ENCODE results near the gene HTN3. TPM values are rescaled to one million over a fixed set of nuclear protein-coding genes. Genes with fewer than 3 reads are reported as not detected.
"Not testable (repeated sequence)": the region's sequence is repeated elsewhere in the genome, so short reads cannot be mapped to it uniquely, and the experiment has no call there.

The HTN3 gene
- total and polyA plus RNA-seq, 7 donors = not detected

DNA sequence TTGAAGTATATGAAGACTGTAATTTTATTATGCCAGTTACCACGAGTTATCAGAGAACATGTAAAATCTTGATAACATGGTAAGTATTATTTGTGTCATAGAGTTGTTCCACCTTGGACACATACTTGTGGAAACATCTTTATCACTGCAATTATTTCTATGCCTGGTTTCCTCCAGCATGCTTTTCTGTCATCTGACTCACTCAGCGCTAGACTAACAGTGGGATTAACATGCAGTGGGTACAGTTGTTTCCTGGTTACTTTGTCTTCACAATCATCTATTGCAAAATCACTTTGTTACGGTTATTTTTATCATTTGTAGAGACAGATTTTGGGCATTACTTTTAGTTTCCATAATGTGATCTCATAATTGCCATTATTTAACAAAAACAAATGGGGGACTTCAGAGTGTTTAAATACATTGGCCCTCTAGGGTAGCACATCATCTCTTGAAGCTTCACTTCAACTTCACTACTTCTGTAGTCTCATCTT, 32.7 kb upstream of the HTN3 start, which contains the start of gene STATH:
STATH (plus strand) TSS at position 441 of the 491 bp plus-strand sequence. CDS start 2,472 bp downstream, outside the sequence.
- DNase-seq (no peak), ATAC-seq (no peak)
- no peaks in the 10 kb centered on the region for H3K9me3 ChIP-seq
- H3K27ac ChIP-seq = no peak within 1 kb of the TSS
- no peaks in the 10 kb centered on the region for H3K27me3 ChIP-seq (ENCODE audit: insufficient read depth in 3 of 3, low read length in 2 of 3)
- H3K4me1 ChIP-seq = no peaks in the 10 kb centered on the region
- no peak for TF ChIP-seq CTCF (IDR thresholded peaks at IDR 0.05)
- no peaks in the 10 kb centered on the region for H3K36me3 ChIP-seq (ENCODE audit: insufficient read depth in 1 of 2, low read depth in 1 of 2)
- 62 to 83% (median 76%) methylated on average over 3 of the region's 3 CpGs for WGBS, 3 donors
- H3K4me3 ChIP-seq = no peak within 1 kb of the TSS
- intact Hi-C loops (cut with DNase I) = no loop called here

DNA sequence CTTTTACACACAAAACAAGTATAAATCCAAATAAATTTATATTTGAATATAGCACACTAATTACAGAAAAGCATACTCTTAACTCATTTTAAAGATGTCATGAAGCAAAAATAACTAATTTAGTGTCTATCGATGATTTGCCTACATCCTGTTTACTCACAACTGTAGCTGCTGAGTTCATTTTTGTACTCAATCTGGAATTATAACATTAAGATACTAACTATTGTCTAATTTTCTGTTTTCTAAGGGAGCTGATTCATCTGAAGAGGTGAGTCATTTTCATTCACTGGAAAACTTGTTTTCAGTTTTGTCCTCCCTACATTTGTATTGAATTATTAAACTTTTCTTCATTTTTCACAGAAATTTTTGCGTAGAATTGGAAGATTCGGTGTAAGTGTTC, 28.8 kb upstream of the HTN3 start:
- TF ChIP-seq CTCF (IDR thresholded peaks at IDR 0.05) = no peak

GRCh38 chr4:70000711-70001110, 27.5 kb upstream of the HTN3 start:
- no peak for TF ChIP-seq CTCF (IDR thresholded peaks at IDR 0.05)
- DNase-seq (no peak), ATAC-seq (no peak)
- intact Hi-C loops (cut with DNase I) = no loop called here
- H3K27ac ChIP-seq = no peak overlapping the region
- H3K36me3 ChIP-seq (ENCODE audit: insufficient read depth in 1 of 2, low read depth in 1 of 2) = no peaks in the 10 kb centered on the region
- 77 to 83% (median 81%) methylated on average over 1 of the region's 1 CpG for whole genome bisulfite sequencing, 3 donors
- H3K4me1 ChIP-seq = no peaks in the 10 kb centered on the region
- no peak overlapping the region for H3K4me3 ChIP-seq
- H3K27me3 ChIP-seq (ENCODE audit: insufficient read depth in 3 of 3, low read length in 2 of 3) = no peaks in the 10 kb centered on the region
- no peaks in the 10 kb centered on the region for H3K9me3 ChIP-seq

More for the DNA sequence above, 28.8 kb upstream of the HTN3 start:
- intact Hi-C loops (cut with DNase I) = no loop called here
- no peak for ATAC-seq
- WGBS, 3 donors = 90 to 92% (median 90%) methylated on average over 3 of the region's 3 CpGs
- H3K4me3 ChIP-seq = no peak overlapping the region
- H3K9me3 ChIP-seq = no peaks in the 10 kb centered on the region
- no peak overlapping the region for H3K27ac ChIP-seq
- DNase-seq = no peak
- H3K4me1 ChIP-seq = no peaks in the 10 kb centered on the region
- H3K36me3 ChIP-seq (ENCODE audit: insufficient read depth in 1 of 2, low read depth in 1 of 2) = no peaks in the 10 kb centered on the region
- no peaks in the 10 kb centered on the region for H3K27me3 ChIP-seq (ENCODE audit: insufficient read depth in 3 of 3, low read length in 2 of 3)

DNA sequence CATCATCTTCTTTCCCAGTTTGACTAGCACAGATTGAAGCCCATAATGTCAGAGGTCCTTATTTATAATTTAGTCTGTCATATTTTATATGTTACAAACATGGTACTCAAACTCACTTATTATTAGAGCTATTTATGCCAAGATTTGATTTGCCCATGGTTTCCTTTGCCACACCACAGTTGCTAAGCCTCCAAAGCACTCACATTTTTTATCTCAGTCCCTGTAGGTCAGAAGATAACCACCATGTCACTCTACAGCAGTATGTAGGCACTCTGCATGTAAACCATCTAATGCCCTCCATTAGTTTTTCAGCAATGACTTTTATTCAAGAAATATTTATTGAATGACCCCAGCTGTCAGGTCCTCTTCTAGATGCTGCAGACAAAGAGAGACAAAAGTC, 25.8 kb upstream of the HTN3 start:
- Histone ChIP-seq H3K36me3 (ENCODE audit: insufficient read depth in 1 of 2, low read depth in 1 of 2) (no peaks in the 10 kb centered on the region), H3K4me3 (no peak overlapping the region), H3K27me3 (ENCODE audit: insufficient read depth in 3 of 3, low read length in 2 of 3) (no peaks in the 10 kb centered on the region), H3K27ac (no peak overlapping the region), H3K9me3 (no peaks in the 10 kb centered on the region), H3K4me1 (no peaks in the 10 kb centered on the region)
- ATAC-seq = no peak
- no peak for TF ChIP-seq CTCF (IDR thresholded peaks at IDR 0.05)
- intact Hi-C loops (cut with DNase I) = no loop called here
- DNase-seq = no peak

DNA sequence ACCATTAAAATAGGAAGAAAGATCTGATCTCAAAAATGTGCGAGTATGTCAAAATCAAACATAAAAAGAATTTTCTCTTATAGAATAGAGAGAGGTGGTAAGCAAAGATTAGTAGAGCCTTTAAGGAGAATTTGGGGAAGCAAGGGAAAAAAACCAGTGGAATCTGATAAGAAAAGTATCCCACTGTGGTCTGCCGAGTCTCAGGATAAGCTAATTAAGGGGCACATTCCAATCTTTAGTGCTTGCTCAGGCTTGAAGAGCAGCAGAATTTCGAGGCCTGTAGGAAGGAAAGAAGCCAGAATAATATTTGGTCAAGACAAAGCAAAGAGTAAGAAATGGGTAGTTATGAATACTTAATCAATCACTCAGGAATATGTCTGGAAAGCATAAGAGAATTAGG, 19.5 kb upstream of the HTN3 start:
- no peak for DNase-seq

DNA sequence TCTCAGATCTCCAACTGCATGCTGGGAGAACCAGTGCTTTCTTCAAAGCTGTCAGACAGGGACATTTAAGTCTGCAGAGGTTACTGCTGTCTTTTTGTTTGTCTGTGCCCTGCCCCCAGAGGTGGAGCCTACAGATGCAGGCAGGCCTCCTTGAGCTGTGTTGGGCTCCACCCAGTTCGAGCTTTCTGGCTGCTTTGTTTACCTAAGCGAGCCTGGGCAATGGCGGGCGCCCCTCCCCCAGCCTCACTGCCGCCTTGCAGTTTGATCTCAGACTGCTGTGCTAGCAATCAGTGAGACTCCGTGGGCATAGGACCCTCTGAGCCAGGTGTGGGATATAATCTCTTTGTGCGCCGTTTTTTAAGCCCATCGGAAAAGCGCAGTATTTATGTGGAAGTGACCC, 9.3 kb upstream of the HTN3 start:
- intact Hi-C loops (cut with DNase I); H3K9me3 ChIP-seq; ATAC-seq; DNase-seq; H3K4me3 ChIP-seq; H3K36me3 ChIP-seq (ENCODE audit: insufficient read depth in 1 of 2, low read depth in 1 of 2); H3K27me3 ChIP-seq (ENCODE audit: insufficient read depth in 3 of 3, low read length in 2 of 3); H3K27ac ChIP-seq; H3K4me1 ChIP-seq: not testable (repeated sequence)
- WGBS, 3 donors = 78 to 85% (median 84%) methylated on average over 6 to 8 of the region's 10 CpGs

More for the DNA sequence above, 19.5 kb upstream of the HTN3 start:
- intact Hi-C loops (cut with DNase I) = no loop called here
- Histone ChIP-seq H3K4me1 (no peaks in the 10 kb centered on the region), H3K36me3 (ENCODE audit: insufficient read depth in 1 of 2, low read depth in 1 of 2) (no peaks in the 10 kb centered on the region), H3K27ac (no peak overlapping the region), H3K27me3 (ENCODE audit: insufficient read depth in 3 of 3, low read length in 2 of 3) (no peaks in the 10 kb centered on the region), H3K9me3 (no peaks in the 10 kb centered on the region), H3K4me3 (no peak overlapping the region)
- ATAC-seq = no peak
- no peak for TF ChIP-seq CTCF (IDR thresholded peaks at IDR 0.05)
- WGBS, 3 donors = 42 to 49% (median 43%) methylated on average over 3 of the region's 3 CpGs
